Hepatic stellate cell (primary cell): ENCODE results near the gene TRIM5.
"Not testable (repeated sequence)": the region's sequence is repeated elsewhere in the genome, so short reads cannot be mapped to it uniquely, and the experiment has no call there.

ENCODE experiments used
- DNase-seq: peaks from one replicate; pipeline ENCODE4 v3.0.0; 2011; ENCODE audit warnings: low spot score

The TRIM5 gene

GRCh38 chr11:5688482-5688881 is 3.6 kb upstream of the TRIM5 start:
- DNase-seq, result no peak

- DNase-seq, result no peak
These were observed 1.6 kb upstream of the TRIM5 start for GRCh38 chr11:5686426-5686825.

- DNase-seq, result no peak
These were observed 733 bp downstream of the TRIM5 start for GRCh38 chr11:5684036-5684645.

GRCh38 chr11:5683620-5684019 is 1.3 kb downstream of the TRIM5 start:
- DNase-seq, result not testable (repeated sequence)

GRCh38 chr11:5682890-5683441 is 1.9 kb downstream of the TRIM5 start:
- DNase-seq, result not testable (repeated sequence)

- DNase-seq, result no peak
These were observed 5.1 kb downstream of the TRIM5 start for GRCh38 chr11:5679811-5680210.

GRCh38 chr11:5674391-5674790 is 10.5 kb downstream of the TRIM5 start:
- DNase-seq, result no peak

- no peak for DNase-seq
These were observed 13.0 kb downstream of the TRIM5 start for GRCh38 chr11:5671831-5672230.

GRCh38 chr11:5666402-5666793 is 18.5 kb downstream of the TRIM5 start:
- DNase-seq, result no peak

- DNase-seq, result no peak
These were observed 19.0 kb downstream of the TRIM5 start for GRCh38 chr11:5665746-5666401.

GRCh38 chr11:5665051-5665570 is 19.8 kb downstream of the TRIM5 start:
- no peak for DNase-seq

GRCh38 chr11:5663511-5663910 is 21.4 kb downstream of the TRIM5 start:
- DNase-seq, result no peak

GRCh38 chr11:5658318-5658717 is 26.6 kb downstream of the TRIM5 start:
- no peak for DNase-seq

- not testable (repeated sequence) for DNase-seq
These were observed 27.9 kb downstream of the TRIM5 start for GRCh38 chr11:5656956-5657355.

- DNase-seq, result no peak
These were observed 29.4 kb downstream of the TRIM5 start for GRCh38 chr11:5655474-5655873.

- DNase-seq, result no peak
These were observed 38.7 kb downstream of the TRIM5 start for GRCh38 chr11:5646139-5646538.

- DNase-seq, result no peak
These were observed 41.3 kb downstream of the TRIM5 start for GRCh38 chr11:5643585-5643984.

GRCh38 chr11:5639953-5640352 is 44.9 kb downstream of the TRIM5 start:
- DNase-seq, result no peak

- no peak for DNase-seq
These were observed 52.8 kb downstream of the TRIM5 start for GRCh38 chr11:5631969-5632635.

- DNase-seq, result no peak
These were observed 53.5 kb downstream of the TRIM5 start for GRCh38 chr11:5631417-5631816.

GRCh38 chr11:5626196-5626595 is 58.7 kb downstream of the TRIM5 start:
- DNase-seq, result peak; percentile 24

- DNase-seq, result no peak
These were observed 59.6 kb downstream of the TRIM5 start for GRCh38 chr11:5625281-5625680.
